ENCODE data around the gene CHD6. TPM values are rescaled to one million over a fixed set of nuclear protein-coding genes. Genes with fewer than 3 reads are reported as not detected.
A peak's percentile ranks its signal among the peaks of the same experiment; 100 is the strongest.

The CHD6 gene
- polyA plus RNA-seq, 1 experiment, result 16.4 TPM

GRCh38 chr20:41406353-41406752 is 211.8 kb downstream of the CHD6 start:
- Histone ChIP-seq H3K27me3 (ENCODE audit: control insufficient read depth, insufficient read depth, low read length) (no peaks in the 10 kb centered on the region), H3K36me3 (ENCODE audit: control insufficient read depth, insufficient read depth, low read length) (peaks cover 30% of the 10 kb centered on the region), H3K4me3 (ENCODE audit: low read depth, low read length) (no peak overlapping the region)
- ChIA-PET POLR2A (no interaction called here), CTCF (interaction anchor here (0.6 kb wide), 1 partner anchor 67 kb away, joined by 3 read pairs; no protein-coding TSS in a partner anchor)
- no peak for TF ChIP-seq CTCF (IDR thresholded peaks at IDR 0.05; ENCODE audit: insufficient read depth, low read depth, low read length)
- DNase-seq (ENCODE audit: low read depth), result no peak

GRCh38 chr20:41405436-41405835 is 212.7 kb downstream of the CHD6 start:
- H3K27me3 ChIP-seq (ENCODE audit: control insufficient read depth, insufficient read depth, low read length), result no peaks in the 10 kb centered on the region
- no peak for DNase-seq (ENCODE audit: low read depth)
- no peak overlapping the region for H3K4me3 ChIP-seq (ENCODE audit: low read depth, low read length)
- H3K36me3 ChIP-seq (ENCODE audit: control insufficient read depth, insufficient read depth, low read length), result peaks cover 28% of the 10 kb centered on the region
- POLR2A ChIA-PET, result no interaction called here
- CTCF ChIA-PET, result no interaction called here
- TF ChIP-seq CTCF (IDR thresholded peaks at IDR 0.05; ENCODE audit: insufficient read depth, low read depth, low read length), result no peak

- CTCF ChIA-PET, result interaction anchor here (0.9 kb wide), 1 partner anchor 8 kb away, joined by 6 read pairs; no protein-coding TSS in a partner anchor
These were observed 214.6 kb downstream of the CHD6 start for GRCh38 chr20:41403604-41404003.

GRCh38 chr20:41398408-41398807 is 219.8 kb downstream of the CHD6 start:
- Histone ChIP-seq H3K27me3 (ENCODE audit: control insufficient read depth, insufficient read depth, low read length) (no peaks in the 10 kb centered on the region), H3K4me3 (ENCODE audit: low read depth, low read length) (no peak overlapping the region), H3K36me3 (ENCODE audit: control insufficient read depth, insufficient read depth, low read length) (no peaks in the 10 kb centered on the region; the same call in 1 of the 2 replicates)
- no peak for DNase-seq (ENCODE audit: low read depth)
- TF ChIP-seq CTCF (IDR thresholded peaks at IDR 0.05; ENCODE audit: insufficient read depth, low read depth, low read length), result 0 out of 2 replicates have a peak, but pooled peaks have one; percentile 3
- POLR2A ChIA-PET, result no interaction called here
- CTCF ChIA-PET, result interaction anchor here (0.9 to 2.6 kb wide), 4 partner anchors 9 to 59 kb away, joined by 4 to 14 read pairs (median 6); no protein-coding TSS in a partner anchor

More at GRCh38 chr20:41403604-41404003, 214.6 kb downstream of the CHD6 start:
- no peak for TF ChIP-seq CTCF (IDR thresholded peaks at IDR 0.05; ENCODE audit: insufficient read depth, low read depth, low read length)
- POLR2A ChIA-PET, result no interaction called here
- no peak overlapping the region for H3K4me3 ChIP-seq (ENCODE audit: low read depth, low read length)
- H3K27me3 ChIP-seq (ENCODE audit: control insufficient read depth, insufficient read depth, low read length), result no peaks in the 10 kb centered on the region
- peaks cover 25% of the 10 kb centered on the region for H3K36me3 ChIP-seq (ENCODE audit: control insufficient read depth, insufficient read depth, low read length)
- no peak for DNase-seq (ENCODE audit: low read depth)

GRCh38 chr20:41395667-41396664 is 222.2 kb downstream of the CHD6 start:
- no peaks in the 10 kb centered on the region for H3K27me3 ChIP-seq (ENCODE audit: control insufficient read depth, insufficient read depth, low read length)
- POLR2A ChIA-PET, result no interaction called here
- no peak for DNase-seq (ENCODE audit: low read depth)
- CTCF ChIA-PET, result no interaction called here
- no peak for TF ChIP-seq CTCF (IDR thresholded peaks at IDR 0.05; ENCODE audit: insufficient read depth, low read depth, low read length)
- no peak overlapping the region for H3K4me3 ChIP-seq (ENCODE audit: low read depth, low read length)
- no peaks in the 10 kb centered on the region; the same call in 1 of the 2 replicates for H3K36me3 ChIP-seq (ENCODE audit: control insufficient read depth, insufficient read depth, low read length)

All from BJ (cell line).